Esophagus muscularis mucosa (tissue), 4 donors: Measurements from ENCODE around the gene TTC33. TPM values are rescaled to one million over a fixed set of nuclear protein-coding genes. Genes with fewer than 3 reads are reported as not detected.

Experiments used
- DNase-seq: peaks from one replicate; pipeline ENCODE4 v3.0.0-alpha.2; 2017; ENCODE audit errors: extremely low spot score
- H3K27ac ChIP-seq, 4 donors: fragments of 200-600 bp; sonication (generic); replicated peaks in 1 of 4; 1 replicate in 3 of 4; 2 replicates in 1 of 4; pipeline ENCODE4 v1.5.1; 2016 to 2019; ENCODE audit warnings: mild to moderate bottlenecking in 1 of 4
- H3K27me3 ChIP-seq, 4 donors: fragments of 200-600 bp; sonication (generic); one replicate each; pipeline versions ENCODE4 v1.5.1 to v1.6.0; 2016 to 2019
- H3K36me3 ChIP-seq, 4 donors: fragments of 200-600 bp; sonication (generic); one replicate each; pipeline ENCODE4 v1.5.1; 2016 to 2019
- H3K4me1 ChIP-seq, 4 donors: fragments of 200-600 bp; sonication (generic); one replicate each; pipeline ENCODE4 v1.5.1; 2016 to 2019
- H3K4me3 ChIP-seq, 4 donors: fragments of 200-600 bp; sonication (generic); 1 replicate in 2 of 4; 2 replicates in 2 of 4; pipeline ENCODE4 v1.5.1; 2016 to 2019; ENCODE audit warnings: mild to moderate bottlenecking in 4 of 4, moderate library complexity in 1 of 4
- H3K9me3 ChIP-seq, 4 donors: fragments of 200-600 bp; sonication (generic); 1 replicate in 3 of 4; 2 replicates in 1 of 4; pipeline ENCODE4 v1.5.1; 2016 to 2019
- EP300 ChIP-seq: sonication (generic); formaldehyde crosslinking; IDR thresholded peaks from one replicate; pipeline ENCODE4 v1.6.1; 2017; ENCODE audit warnings: antibody characterized with exemption
- POLR2A ChIP-seq: fragments of 450-650 bp; IDR thresholded peaks from one replicate; pipeline ENCODE4 v1.6.1; 2017; ENCODE audit warnings: antibody characterized with exemption, moderate library complexity, mild to moderate bottlenecking, low read depth
- POLR2AphosphoS5 ChIP-seq, 2 donors: sonication (generic); formaldehyde crosslinking; IDR thresholded peaks; one replicate each; pipeline ENCODE4 v1.6.1; 2017; ENCODE audit warnings: antibody characterized with exemption in 2 of 2
- WGBS: methylation state at CpG from one replicate; pipeline ENCODE4 v1.1.5; 2018; 5-methylcytosine and 5-hydroxymethylcytosine counted together
- intact Hi-C: fragments of 100-400 bp; cut with DNase I; formaldehyde crosslinking; loops from one replicate; pipeline ENCODE4 v1.15.1; 2023
- total RNA-seq, 4 donors: library from RNA; depleted of rRNA; stranded (reverse); fragments of >200 nt; gene quantifications; one replicate each; pipeline versions ENCODE4 v1.1.0 to v1.2.1, GENCODE V29; 2016
- TF ChIP-seq, protein P1 (sequence below), 3 experiments: fragments of 200-600 bp in 2 of 3; fragments of 450-650 bp in 1 of 3; sonication (generic) in 2 of 3; IDR thresholded peaks; one replicate each; pipeline ENCODE4 v1.5.1; 2017 to 2019; ENCODE audit warnings: antibody characterized with exemption in 3 of 3, mild to moderate bottlenecking in 2 of 3, moderate library complexity in 1 of 3

Gene TTC33
- total RNA-seq, 4 donors from 2014 or later: 19.1 to 32.7 (median 24.0) TPM

DNA sequence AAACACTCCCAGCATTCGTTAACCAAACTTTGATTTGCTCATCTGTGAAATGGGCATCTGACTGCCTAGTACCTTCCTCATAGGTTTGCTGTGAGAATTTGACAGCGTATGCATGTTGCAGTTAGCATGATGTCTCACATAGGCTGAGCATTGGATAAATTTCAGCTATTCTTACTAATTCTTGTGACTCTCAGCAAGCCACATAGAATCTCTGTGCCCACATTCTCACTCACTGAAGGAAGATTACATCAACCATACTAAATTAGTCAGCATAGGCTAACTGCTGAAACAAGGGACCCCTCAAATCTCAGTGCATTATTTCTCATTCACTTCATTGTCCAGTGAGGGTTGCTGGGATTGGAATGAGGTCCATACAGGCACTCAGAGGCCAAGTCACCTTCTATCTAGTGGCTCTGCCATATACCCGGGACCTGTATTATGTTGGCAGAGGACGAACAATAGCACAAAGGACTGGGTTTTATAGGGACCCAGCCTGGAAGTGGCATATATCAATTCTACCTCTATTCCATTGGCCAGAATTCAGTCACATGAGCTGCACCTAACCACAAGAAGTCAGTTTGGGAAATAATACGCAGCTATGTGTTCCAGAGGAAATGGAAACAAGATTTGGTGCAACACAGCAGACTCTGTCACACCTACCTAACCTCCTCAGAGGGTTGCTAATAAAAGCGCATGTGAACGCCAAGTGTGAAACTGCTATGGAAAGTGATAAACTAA, 80.2 kb downstream of the TTC33 start:
- Histone ChIP-seq H3K27ac (no peak overlapping the region), H3K4me3 (no peak overlapping the region), H3K9me3 (no peaks in the 10 kb centered on the region), H3K27me3 (peaks cover 0 to 12% (median 0%) of the 10 kb centered on the region in 4 donors), H3K4me1 (peaks cover 7 to 40% (median 37%) of the 10 kb centered on the region in 4 donors), H3K36me3 (no peaks in the 10 kb centered on the region)
- intact Hi-C loops: no loop called here
- DNase-seq: no peak
- 92% methylated on average over 7 of the region's 7 CpGs for WGBS
- no peak for TF ChIP-seq POLR2A

GRCh38 chr5:40674661-40675235, 81.0 kb downstream of the TTC33 start:
- DNase-seq: no peak
- H3K4me1 ChIP-seq: peaks cover 0 to 32% (median 29%) of the 10 kb centered on the region in 4 donors
- TF ChIP-seq POLR2AphosphoS5 (IDR thresholded peaks at IDR 0.05) (no peak), EP300 (no peak)
- TF ChIP-seq, protein P1, sequence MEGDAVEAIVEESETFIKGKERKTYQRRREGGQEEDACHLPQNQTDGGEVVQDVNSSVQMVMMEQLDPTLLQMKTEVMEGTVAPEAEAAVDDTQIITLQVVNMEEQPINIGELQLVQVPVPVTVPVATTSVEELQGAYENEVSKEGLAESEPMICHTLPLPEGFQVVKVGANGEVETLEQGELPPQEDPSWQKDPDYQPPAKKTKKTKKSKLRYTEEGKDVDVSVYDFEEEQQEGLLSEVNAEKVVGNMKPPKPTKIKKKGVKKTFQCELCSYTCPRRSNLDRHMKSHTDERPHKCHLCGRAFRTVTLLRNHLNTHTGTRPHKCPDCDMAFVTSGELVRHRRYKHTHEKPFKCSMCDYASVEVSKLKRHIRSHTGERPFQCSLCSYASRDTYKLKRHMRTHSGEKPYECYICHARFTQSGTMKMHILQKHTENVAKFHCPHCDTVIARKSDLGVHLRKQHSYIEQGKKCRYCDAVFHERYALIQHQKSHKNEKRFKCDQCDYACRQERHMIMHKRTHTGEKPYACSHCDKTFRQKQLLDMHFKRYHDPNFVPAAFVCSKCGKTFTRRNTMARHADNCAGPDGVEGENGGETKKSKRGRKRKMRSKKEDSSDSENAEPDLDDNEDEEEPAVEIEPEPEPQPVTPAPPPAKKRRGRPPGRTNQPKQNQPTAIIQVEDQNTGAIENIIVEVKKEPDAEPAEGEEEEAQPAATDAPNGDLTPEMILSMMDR (IDR thresholded peaks at IDR 0.05): no peak
- H3K36me3 ChIP-seq: no peaks in the 10 kb centered on the region
- H3K9me3 ChIP-seq: no peaks in the 10 kb centered on the region
- H3K27me3 ChIP-seq: peaks cover 0 to 7% (median 0%) of the 10 kb centered on the region in 4 donors
- no peak overlapping the region for H3K27ac ChIP-seq
- intact Hi-C loops: no loop called here
- H3K4me3 ChIP-seq: no peak overlapping the region
- 94% methylated on average over 6 of the region's 6 CpGs for WGBS

DNA sequence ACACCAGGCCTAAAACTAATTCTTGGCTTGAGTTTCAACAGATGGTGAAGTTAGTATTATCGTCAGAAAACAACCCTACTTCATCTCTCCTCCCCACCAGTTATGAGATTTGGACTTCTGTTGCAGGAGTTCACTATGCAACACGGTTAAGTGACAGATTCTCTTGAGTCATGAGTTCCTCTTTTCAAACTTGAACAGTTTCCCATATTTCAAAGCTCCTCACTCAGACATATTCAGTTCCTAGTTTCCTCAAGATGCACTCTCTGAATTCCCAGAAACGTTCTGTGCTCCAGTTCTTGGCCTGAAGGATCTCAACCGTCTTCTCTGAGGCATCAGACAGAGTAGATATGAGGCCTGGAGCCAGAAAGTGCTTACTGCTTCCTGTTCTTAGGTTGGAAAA, 83.3 kb downstream of the TTC33 start:
- Histone ChIP-seq H3K36me3 (no peaks in the 10 kb centered on the region), H3K4me3 (no peak overlapping the region), H3K27ac (no peak overlapping the region), H3K4me1 (peaks cover 0 to 16% (median 12%) of the 10 kb centered on the region in 4 donors), H3K27me3 (peaks cover 0 to 7% (median 0%) of the 10 kb centered on the region in 4 donors), H3K9me3 (no peaks in the 10 kb centered on the region)
- WGBS: 60% methylated on average over 4 of the region's 4 CpGs
- intact Hi-C loops: no loop called here
- TF ChIP-seq EP300 (no peak), POLR2A (no peak), POLR2AphosphoS5 (IDR thresholded peaks at IDR 0.05) (no peak)
- TF ChIP-seq, protein P1 (IDR thresholded peaks at IDR 0.05): no peak
- DNase-seq: no peak

DNA sequence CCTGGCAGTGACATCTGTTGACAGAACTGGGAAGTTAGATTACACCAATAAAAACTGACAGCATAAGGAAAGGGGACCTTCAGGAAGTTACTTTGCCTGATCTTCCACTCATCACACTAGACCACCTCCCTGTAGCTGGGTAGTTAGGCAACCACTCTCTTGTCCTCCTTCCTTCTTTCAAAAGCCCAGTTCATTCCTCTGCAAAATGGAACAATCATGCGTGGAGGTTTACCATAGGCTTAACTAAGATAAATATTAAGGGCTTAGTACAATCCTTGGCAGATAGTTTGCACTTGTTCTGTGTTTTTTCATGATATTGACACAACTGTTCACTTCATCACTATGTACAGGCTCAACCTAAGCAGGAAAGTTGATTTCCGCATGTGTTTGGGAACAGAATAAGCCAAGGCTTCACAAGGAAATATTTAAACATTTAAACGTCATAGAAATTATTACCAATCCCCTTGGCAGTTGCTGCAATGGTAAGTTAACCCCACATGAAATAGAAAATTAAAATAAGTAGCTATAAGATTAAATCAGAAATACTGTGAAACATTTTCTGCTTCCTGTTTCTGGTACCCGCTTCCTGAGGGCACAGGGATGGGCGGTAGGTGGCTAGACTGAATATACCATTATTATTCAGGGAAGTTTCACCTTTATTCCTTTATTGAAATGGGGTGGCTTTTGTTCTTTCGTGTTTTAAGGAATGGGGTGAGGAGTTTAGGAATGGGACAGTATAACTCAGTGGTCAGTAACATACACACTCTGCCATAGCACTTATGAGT, 86.0 kb downstream of the TTC33 start:
- intact Hi-C loops: no loop called here
- TF ChIP-seq EP300 (no peak), POLR2AphosphoS5 (IDR thresholded peaks at IDR 0.05) (no peak)
- WGBS: 61% methylated on average over 6 of the region's 6 CpGs
- no peaks in the 10 kb centered on the region for H3K36me3 ChIP-seq
- no peak overlapping the region for H3K4me3 ChIP-seq
- H3K27me3 ChIP-seq: no peaks in the 10 kb centered on the region
- H3K4me1 ChIP-seq: no peaks in the 10 kb centered on the region
- H3K9me3 ChIP-seq: no peaks in the 10 kb centered on the region
- DNase-seq: no peak
- H3K27ac ChIP-seq: no peak overlapping the region

- Histone ChIP-seq H3K9me3 (no peaks in the 10 kb centered on the region), H3K27me3 (no peaks in the 10 kb centered on the region), H3K4me3 (no peak overlapping the region), H3K36me3 (no peaks in the 10 kb centered on the region), H3K27ac (no peak overlapping the region), H3K4me1 (no peaks in the 10 kb centered on the region)
- TF ChIP-seq POLR2A (no peak), EP300 (no peak)
- DNase-seq: no peak
- intact Hi-C loops: no loop called here
These were observed 88.5 kb downstream of the TTC33 start for GRCh38 chr5:40667161-40667663.

DNA sequence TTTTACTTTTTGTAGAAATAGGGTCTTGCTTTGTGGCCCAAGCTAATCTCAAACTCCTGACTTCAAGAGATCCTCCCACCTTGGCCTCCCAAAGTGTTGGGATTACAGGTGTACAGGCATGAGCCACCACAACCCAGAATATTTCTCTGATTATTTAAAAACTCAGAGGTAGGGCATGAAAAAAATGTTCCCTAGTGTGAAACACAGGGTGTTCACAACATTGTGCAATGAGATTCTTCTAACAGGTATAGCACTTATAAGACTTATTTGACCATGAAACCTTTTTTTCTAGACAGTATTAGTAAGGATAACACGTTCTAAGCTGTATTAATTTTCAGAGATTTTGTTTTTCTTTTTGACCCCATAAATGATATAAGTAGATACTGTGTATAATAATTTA, 89.1 kb downstream of the TTC33 start:
- intact Hi-C loops: no loop called here
- TF ChIP-seq, protein P1 (IDR thresholded peaks at IDR 0.05): no peak
- no peak for TF ChIP-seq EP300
- Histone ChIP-seq H3K4me1 (no peaks in the 10 kb centered on the region), H3K9me3 (no peaks in the 10 kb centered on the region), H3K27ac (no peak overlapping the region), H3K4me3 (no peak overlapping the region), H3K36me3 (no peaks in the 10 kb centered on the region), H3K27me3 (no peaks in the 10 kb centered on the region)
- 87% methylated on average over 1 of the region's 1 CpG for WGBS
- DNase-seq: no peak
